Upper lobe of right lung (tissue), 1 donor: Measurements from ENCODE around the gene RASGEF1C. TPM values are rescaled to one million over a fixed set of nuclear protein-coding genes. Genes with fewer than 3 reads are reported as not detected.

Experiments used
- ATAC-seq: fragments of 200-7000 bp; cut with Tn5 transposase; one replicate; pipeline ENCODE4 v1.9.1; 2020; ENCODE audit warnings: mild to moderate bottlenecking, moderate library complexity
- DNase-seq: peaks from one replicate; pipeline ENCODE4 v3.0.0-alpha.2; 2020
- H3K27ac ChIP-seq: fragments of 200-600 bp; one replicate; pipeline ENCODE4 v1.8.0; 2022
- H3K27me3 ChIP-seq: fragments of 200-600 bp; one replicate; pipeline ENCODE4 v1.8.0; 2022; ENCODE audit warnings: mild to moderate bottlenecking
- H3K36me3 ChIP-seq: fragments of 200-600 bp; one replicate; pipeline ENCODE4 v1.8.0; 2022
- H3K4me1 ChIP-seq: fragments of 200-600 bp; one replicate; pipeline ENCODE4 v1.8.0; 2022
- H3K4me3 ChIP-seq: fragments of 200-600 bp; one replicate; pipeline ENCODE4 v1.8.0; 2022; ENCODE audit warnings: mild to moderate bottlenecking
- H3K9me3 ChIP-seq: fragments of 200-600 bp; one replicate; pipeline ENCODE4 v1.8.0; 2022
- intact Hi-C: fragments of 100-400 bp; cut with DNase I; formaldehyde crosslinking; loops from one replicate; pipeline ENCODE4 v1.11.0; 2022
- total RNA-seq: library from RNA; stranded (reverse); fragmentation: NEBNext Ultra II Directional; extraction: Animal tissue kit (Norgen Biotek cat#: 25700); gene quantifications from one replicate; pipeline ENCODE4 v1.2.1, GENCODE V29; 2021
- TF ChIP-seq, protein P1 (sequence below): fragments of 200-600 bp; IDR thresholded peaks from one replicate; pipeline ENCODE4 v1.8.0; 2022; ENCODE audit warnings: antibody characterized with exemption
- donor health status: DM: no; HTN: yes; CAD: no; lungs with severe emphysema.

RASGEF1C gene
- total RNA-seq, 1 donor from 2014 or later: not detected

DNA sequence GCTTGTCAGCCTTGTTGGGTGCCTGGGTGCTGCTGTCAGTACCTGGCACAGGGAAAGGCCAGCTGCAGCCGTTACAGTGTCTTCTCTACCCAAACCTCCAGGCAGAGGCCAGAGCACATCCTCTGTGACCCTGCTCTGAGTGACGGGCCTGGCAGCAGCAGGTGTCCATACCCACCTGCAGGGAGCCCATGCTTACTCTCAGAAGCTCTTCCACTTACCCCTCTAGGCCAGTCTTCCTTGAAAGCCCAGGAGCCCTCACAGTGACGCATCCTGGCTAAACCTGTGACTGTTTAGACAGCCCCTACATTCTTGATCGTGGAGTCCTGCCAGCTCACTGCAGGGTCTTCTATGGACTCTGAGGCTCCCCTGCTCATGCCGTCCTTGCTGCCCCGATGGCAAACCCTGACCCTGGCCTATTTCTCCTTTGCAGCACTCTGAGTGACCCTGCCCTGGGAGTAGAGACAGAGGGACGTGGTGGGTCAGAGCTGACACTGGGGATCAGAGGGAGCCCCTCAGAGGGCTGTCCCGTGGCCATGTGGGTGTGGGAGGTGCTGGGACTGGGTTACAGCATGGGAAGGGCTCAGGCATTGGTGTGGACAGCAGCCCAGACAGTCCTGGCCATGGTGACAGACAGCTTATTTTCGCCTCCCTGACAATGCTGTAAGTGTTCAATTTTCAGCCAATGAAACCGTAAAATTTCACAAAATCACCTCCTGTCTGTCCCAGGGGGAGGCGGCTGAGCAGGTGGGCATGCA is 69.9 kb downstream of the RASGEF1C start:
- ATAC-seq (no peak), DNase-seq (no peak)
- intact Hi-C loops: no loop called here
- peaks cover 9% of the 10 kb centered on the region for H3K27me3 ChIP-seq
- no peaks in the 10 kb centered on the region for H3K36me3 ChIP-seq
- no peak overlapping the region for H3K4me3 ChIP-seq
- no peaks in the 10 kb centered on the region for H3K4me1 ChIP-seq
- TF ChIP-seq, protein P1, sequence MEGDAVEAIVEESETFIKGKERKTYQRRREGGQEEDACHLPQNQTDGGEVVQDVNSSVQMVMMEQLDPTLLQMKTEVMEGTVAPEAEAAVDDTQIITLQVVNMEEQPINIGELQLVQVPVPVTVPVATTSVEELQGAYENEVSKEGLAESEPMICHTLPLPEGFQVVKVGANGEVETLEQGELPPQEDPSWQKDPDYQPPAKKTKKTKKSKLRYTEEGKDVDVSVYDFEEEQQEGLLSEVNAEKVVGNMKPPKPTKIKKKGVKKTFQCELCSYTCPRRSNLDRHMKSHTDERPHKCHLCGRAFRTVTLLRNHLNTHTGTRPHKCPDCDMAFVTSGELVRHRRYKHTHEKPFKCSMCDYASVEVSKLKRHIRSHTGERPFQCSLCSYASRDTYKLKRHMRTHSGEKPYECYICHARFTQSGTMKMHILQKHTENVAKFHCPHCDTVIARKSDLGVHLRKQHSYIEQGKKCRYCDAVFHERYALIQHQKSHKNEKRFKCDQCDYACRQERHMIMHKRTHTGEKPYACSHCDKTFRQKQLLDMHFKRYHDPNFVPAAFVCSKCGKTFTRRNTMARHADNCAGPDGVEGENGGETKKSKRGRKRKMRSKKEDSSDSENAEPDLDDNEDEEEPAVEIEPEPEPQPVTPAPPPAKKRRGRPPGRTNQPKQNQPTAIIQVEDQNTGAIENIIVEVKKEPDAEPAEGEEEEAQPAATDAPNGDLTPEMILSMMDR: no peak
- H3K9me3 ChIP-seq: no peaks in the 10 kb centered on the region
- no peak overlapping the region for H3K27ac ChIP-seq

DNA sequence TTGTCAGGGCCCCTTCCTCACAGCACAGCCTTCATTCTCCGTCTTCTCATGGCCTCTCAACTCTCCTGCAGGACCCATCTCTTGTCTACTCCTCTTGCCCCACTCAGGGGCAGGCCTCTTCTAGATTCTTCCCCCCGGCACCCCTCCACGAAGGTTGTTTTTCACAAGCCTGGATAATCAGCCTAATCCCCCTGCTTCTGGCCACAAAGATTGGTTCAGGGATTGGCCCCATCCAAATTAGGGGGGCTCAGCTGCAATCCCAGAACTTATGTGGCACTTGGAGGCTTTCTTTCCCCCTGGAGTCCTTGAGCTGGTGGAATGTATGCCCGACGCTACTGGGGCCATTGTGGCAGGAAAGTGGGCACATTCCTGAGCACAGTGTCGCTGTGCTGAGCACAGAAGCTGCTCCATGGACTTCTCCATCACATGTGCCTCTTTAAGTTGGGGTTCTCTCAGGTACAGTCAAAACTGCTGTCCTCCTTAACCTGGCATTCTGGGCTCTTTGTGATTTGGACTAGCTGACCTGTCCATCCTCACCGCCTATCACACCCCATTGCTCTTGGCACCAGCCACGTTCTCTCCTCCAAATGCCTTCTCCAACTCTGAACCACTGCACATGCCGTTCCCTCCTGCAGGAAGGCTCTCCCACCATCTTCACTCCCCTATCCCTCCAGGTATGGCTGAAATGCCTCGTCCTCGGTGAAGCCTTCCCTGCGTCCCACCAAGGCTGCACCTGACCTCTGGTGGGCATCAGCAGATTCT is 70.6 kb downstream of the RASGEF1C start:
- TF ChIP-seq, protein P1: no peak
- Histone ChIP-seq H3K4me1 (no peaks in the 10 kb centered on the region), H3K36me3 (no peaks in the 10 kb centered on the region), H3K27me3 (peaks cover 9% of the 10 kb centered on the region), H3K27ac (no peak overlapping the region), H3K4me3 (no peak overlapping the region), H3K9me3 (no peaks in the 10 kb centered on the region)
- ATAC-seq: no peak
- no peak for DNase-seq
- intact Hi-C loops: no loop called here

DNA sequence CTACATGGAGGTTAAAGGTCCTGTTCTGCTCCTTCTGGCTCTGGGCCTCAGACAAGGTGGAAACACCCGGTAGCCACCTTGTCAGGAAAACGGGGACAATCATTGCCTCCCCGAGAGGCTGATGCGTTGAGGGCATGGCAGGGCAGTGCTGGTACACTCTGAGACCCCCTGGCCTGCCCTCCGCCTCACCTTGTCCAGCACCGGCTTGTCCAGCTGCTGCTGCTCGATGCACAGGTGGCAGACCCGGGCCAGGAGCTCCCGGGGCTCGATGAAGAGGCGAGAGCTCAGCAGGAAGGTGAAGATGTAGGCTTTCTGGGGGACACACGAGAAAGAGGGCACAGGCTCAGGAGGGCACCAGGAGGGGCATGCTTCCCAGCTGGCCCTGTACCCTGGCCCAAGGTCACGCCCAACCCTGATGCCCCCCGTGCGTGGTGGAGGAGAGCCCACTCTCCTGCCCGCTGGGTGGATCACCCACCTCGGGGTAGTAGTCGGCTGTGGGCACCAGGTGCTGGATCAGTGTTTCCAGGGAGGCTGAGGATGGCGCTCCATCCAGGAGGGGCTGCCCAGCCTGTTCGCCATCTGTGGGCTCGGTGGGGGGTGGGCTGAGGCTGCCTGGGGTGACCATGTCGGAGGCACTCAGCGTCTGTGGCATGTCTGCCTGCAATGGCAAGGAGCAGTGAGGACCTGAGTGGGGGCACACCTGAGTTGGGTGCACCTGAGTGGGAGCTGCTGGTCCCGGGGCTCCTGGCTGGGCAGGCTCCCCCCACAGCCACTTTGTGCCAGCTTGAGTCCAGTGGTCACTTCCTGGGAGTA is 71.4 kb downstream of the RASGEF1C start:
- ATAC-seq (no peak), DNase-seq (no peak)
- Histone ChIP-seq H3K9me3 (no peaks in the 10 kb centered on the region), H3K36me3 (no peaks in the 10 kb centered on the region), H3K27me3 (peaks cover 9% of the 10 kb centered on the region), H3K4me1 (no peaks in the 10 kb centered on the region), H3K27ac (no peak overlapping the region), H3K4me3 (no peak overlapping the region)
- intact Hi-C loops: no loop called here
- TF ChIP-seq, protein P1: no peak

DNA sequence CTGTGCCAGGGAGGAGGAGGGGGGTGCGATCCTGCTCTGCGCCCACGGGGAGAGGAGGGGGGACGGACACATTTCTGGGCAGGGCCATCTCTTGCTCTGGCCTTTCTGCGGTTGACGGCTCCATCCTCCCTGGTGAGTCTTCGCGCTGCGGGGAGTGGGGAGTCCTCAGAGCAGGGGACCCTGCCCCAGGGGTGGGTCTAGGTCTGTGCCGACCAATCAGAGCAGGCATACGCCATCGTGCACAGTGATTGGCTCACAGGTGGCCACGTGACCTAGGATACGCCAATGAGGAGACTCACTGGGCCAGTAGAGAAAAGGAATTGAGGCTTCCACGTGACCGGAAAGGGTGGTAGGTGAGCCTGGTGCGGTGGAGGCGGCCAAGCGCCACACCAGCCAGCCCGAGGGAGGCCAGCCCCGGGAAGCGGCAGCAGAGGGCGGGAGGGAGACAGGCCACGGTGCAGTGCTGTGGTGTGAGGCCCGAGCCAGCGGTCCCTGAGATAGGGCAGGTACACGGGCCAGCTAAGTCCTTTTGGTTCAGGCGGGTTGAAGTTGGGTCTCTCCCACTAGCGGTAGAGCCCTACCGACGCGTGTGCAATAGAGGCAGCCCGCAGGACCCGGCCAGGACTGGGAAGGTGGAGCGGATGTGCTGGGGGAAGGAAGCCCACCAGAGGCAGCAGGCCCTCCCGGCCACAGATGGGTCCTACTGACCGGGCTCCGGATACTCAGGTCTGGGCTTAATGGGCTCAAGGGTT is 72.2 kb downstream of the RASGEF1C start:
- TF ChIP-seq, protein P1: no peak
- intact Hi-C loops: no loop called here
- Histone ChIP-seq H3K27ac (no peak overlapping the region), H3K9me3 (no peaks in the 10 kb centered on the region), H3K36me3 (no peaks in the 10 kb centered on the region), H3K4me1 (no peaks in the 10 kb centered on the region), H3K27me3 (peaks cover 9% of the 10 kb centered on the region), H3K4me3 (no peak overlapping the region)
- DNase-seq (no peak), ATAC-seq (no peak)

DNA sequence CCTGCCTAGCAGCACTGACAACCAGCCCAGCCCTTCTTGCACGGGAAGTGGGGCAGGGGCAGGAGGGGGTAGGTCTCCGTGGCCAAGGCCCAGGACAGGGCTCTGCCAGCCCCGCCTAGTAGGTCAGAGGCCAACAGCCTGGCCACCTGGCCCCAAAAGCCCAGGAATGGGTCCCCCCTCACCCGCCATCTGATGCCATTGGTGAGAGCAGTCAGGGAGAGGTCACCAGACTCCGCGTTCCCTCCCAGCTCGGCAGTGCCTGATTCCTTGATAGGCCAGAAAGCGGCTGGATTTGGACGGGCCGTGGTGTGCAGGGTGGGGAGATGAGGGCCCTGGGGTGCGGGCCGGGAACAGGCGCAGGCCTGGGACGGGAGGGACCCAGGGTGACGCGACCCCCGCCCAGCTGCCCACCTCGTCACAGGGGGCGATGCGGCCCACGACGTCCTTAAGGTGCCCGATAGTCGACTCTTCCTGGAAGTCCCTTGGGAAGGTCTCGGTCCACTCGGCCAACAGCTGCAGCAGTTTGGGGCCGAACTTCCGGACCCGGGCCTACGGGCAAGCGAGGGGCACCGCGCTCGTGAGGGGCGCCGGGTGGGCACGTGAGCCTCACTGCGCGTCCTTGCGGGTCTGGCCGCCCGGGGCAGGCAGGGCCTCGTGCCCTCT is 72.9 kb downstream of the RASGEF1C start:
- H3K4me3 ChIP-seq: no peak overlapping the region
- TF ChIP-seq, protein P1: no peak
- ATAC-seq (no peak), DNase-seq (no peak)
- no peak overlapping the region for H3K27ac ChIP-seq
- intact Hi-C loops: no loop called here
- peaks cover 9% of the 10 kb centered on the region for H3K27me3 ChIP-seq
- H3K4me1 ChIP-seq: no peaks in the 10 kb centered on the region
- no peaks in the 10 kb centered on the region for H3K9me3 ChIP-seq
- H3K36me3 ChIP-seq: no peaks in the 10 kb centered on the region
